GM12875 (cell line): ENCODE data around the gene KIF1A.

Source experiments
- H3K4me3 ChIP-seq: one replicate; pipeline ENCODE4 v1.5.1; 2011; ENCODE audit warnings: low read depth, low read length, control low read depth
- CTCF ChIP-seq: IDR thresholded peaks from 2 replicates; pipeline ENCODE4 v1.5.1; 2011; ENCODE audit warnings: low read depth, mild to moderate bottlenecking, control low read depth, inconsistent platforms, low read length, moderate library complexity, borderline replicate concordance; ENCODE audit not compliant: insufficient read depth

KIF1A gene

GRCh38 chr2:240858871-240859270 is 38.9 kb upstream of the KIF1A start:
- no peak overlapping the region for H3K4me3 ChIP-seq
- no peak for TF ChIP-seq CTCF

GRCh38 chr2:240858321-240858720 is 38.3 kb upstream of the KIF1A start:
- no peak overlapping the region for H3K4me3 ChIP-seq
- TF ChIP-seq CTCF: no peak

GRCh38 chr2:240857039-240858008 is 37.3 kb upstream of the KIF1A start:
- TF ChIP-seq CTCF: no peak
- H3K4me3 ChIP-seq: no peak overlapping the region

- TF ChIP-seq CTCF: peak; percentile 54; the same call in 1 of the 2 replicates
- no peak overlapping the region for H3K4me3 ChIP-seq
Observed at GRCh38 chr2:240856151-240856980, 36.3 kb upstream of the KIF1A start.

GRCh38 chr2:240855670-240856069 is 35.7 kb upstream of the KIF1A start:
- no peak for TF ChIP-seq CTCF
- no peak overlapping the region for H3K4me3 ChIP-seq

GRCh38 chr2:240852671-240853314 is 32.8 kb upstream of the KIF1A start:
- H3K4me3 ChIP-seq: no peak overlapping the region
- no peak for TF ChIP-seq CTCF
